HG03432 (cell line): Measurements from ENCODE around the gene DEK.
"Not testable (repeated sequence)": the region's sequence is repeated elsewhere in the genome, so short reads cannot be mapped to it uniquely, and the experiment has no call there.

Experiments used
- ATAC-seq: cut with Tn5 transposase; IDR thresholded peaks from one replicate; pipeline ENCODE4 v1.9.1; 2021; ENCODE audit warnings: mild to moderate bottlenecking, moderate library complexity; ENCODE audit not compliant: unreplicated experiment

The DEK gene

DNA sequence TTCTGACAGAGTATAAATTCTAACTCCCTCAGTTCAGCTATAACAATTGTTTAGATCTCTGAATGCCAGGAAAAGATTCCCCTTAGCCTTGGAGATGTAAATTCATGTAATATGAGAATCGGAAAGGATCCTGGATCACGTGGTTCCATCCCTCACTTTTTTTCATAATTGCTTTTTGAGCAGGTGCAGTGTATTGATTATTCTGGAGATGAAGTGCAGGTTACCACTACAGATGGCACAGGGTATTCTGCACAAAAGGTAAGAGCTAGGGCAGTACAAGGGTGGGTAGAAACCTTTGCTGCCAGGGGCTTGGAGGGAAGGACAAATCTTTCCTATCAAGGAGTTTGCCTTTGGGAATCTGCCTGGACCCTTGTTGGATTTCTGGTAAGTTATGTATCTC is 56.4 kb downstream of the DEK start:
- no peak for ATAC-seq

- no peak for ATAC-seq
Observed at GRCh38 chr6:18207438-18207837, 56.9 kb downstream of the DEK start.

GRCh38 chr6:18206591-18206990 is 57.7 kb downstream of the DEK start:
- no peak for ATAC-seq

DNA sequence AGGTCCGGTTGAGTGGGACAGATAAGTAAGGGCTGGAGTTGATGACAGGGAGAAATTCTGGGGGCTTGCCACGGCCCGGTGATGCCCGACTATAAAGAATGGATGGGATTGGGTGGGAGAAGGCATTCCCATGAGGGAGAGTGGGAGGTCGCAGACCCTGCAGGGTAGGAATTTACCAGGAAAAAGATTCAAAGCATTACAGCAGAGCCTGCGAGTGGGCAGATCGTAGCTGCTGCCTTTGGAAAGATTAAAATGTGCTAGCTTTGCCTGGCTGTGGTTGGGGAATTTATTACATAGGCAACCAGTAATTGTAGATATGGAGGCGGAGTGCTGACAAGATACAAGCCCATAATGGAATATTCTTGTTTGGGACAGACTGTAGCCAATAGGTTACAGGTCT is 59.6 kb downstream of the DEK start:
- ATAC-seq = no peak

GRCh38 chr6:18203786-18204185 is 60.5 kb downstream of the DEK start:
- ATAC-seq = no peak

- no peak for ATAC-seq
Observed at GRCh38 chr6:18192026-18192425, 72.3 kb downstream of the DEK start.

DNA sequence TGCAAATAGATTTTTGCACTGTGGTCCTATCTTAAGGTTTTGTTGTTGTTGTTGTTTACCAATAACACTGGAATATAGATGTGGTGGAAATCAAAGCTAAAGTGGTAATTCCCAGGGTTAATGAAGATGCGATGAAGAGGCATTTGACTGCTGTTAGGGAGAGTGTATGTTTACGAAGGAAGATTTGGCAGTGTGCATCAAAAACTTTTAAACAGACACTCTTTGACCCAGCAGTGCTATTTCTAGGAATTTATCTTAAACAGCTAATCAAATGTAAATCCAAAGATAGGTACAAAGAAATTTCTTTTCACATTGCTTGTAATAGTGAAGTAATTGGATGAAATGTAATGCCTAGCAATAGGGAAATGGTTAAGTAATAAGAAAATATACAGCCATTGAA is 75.1 kb downstream of the DEK start:
- ATAC-seq = no peak

- ATAC-seq = no peak
Observed at GRCh38 chr6:18187701-18188100, 76.6 kb downstream of the DEK start.

DNA sequence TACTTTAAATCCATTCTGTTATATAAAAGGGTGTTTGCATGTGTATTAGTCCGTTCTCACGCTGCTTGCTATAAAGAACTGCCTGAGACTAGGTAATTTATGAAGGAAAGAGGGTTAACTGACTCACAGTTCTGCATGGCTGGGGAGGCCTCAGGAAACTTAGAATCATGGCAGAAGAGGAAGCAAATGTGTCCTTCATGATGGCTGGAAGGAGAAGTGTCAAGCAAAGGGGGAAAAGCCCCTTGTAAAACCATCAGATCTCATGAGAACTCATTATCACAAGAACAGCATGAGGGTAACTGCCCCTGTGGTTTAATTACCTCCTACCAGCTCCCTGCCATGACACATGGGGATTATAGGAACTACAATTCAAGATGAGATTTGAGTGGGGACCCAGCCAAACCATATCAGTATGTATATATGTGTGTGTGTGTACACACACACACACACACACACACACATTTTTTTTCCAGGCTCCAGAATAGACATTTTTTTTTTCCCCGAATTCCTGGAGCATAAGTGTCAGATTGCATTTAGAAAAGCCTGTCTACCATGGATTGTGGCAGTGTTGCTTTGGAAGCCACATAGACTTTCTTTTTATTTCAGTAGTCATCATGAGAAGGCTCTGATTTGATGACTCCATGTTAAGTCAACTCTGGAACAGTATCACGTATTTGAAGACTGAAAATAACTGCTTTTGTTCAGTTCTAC is 77.6 kb downstream of the DEK start:
- no peak for ATAC-seq

DNA sequence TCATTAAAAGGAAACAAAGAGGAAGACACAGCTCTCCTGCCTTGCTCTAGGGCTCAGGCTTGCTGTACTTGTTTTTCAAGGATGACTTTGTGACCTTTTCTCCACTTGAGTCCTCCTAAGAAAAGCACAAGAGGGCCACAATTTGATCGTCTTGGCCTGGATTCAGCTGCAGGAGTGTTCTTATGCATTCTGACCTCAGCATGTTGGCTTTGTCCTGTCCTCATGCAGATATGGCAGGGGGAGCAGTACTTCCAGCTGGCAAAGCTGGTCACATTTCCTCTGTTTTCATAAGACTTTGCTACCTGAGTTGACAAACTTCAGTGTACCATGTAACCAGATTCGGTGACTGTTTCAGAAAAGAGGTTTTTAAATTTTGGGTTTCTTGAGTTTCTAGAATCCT is 78.3 kb downstream of the DEK start:
- no peak for ATAC-seq

- ATAC-seq = no peak
Observed at GRCh38 chr6:18185624-18186023, 78.7 kb downstream of the DEK start.

GRCh38 chr6:18183766-18184165 is 80.6 kb downstream of the DEK start:
- ATAC-seq = no peak

GRCh38 chr6:18182568-18182967 is 81.8 kb downstream of the DEK start:
- no peak for ATAC-seq

DNA sequence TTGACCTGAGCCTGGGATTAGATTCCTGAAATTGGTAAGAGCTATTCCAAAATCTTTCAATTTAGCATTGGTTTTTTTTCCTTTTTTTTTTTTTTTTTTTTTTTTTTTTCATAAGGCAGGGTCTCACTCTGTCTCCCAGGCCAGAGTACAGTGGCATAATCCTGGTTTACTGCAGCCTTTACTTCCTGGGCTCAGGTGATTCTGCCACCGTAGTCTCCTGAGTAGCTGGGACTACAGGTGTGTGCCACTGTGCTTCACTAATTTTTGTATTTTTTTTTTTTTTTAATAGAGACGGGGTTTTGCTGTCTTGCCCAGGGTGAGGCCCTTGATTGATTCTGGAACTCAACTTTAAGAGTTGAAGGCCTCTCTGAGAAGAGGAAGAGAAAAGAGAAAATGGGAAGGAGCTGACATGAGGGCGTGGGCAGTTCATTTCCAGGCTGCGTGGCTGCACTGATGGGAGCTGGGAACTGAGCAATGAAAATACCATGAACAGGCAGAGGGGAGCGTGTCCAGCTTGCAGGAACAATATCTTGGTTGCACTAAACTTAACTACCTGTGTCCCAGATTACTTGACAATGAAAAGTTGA is 84.5 kb downstream of the DEK start:
- no peak for ATAC-seq

- no peak for ATAC-seq
Observed at GRCh38 chr6:18178960-18179615, 85.2 kb downstream of the DEK start.

DNA sequence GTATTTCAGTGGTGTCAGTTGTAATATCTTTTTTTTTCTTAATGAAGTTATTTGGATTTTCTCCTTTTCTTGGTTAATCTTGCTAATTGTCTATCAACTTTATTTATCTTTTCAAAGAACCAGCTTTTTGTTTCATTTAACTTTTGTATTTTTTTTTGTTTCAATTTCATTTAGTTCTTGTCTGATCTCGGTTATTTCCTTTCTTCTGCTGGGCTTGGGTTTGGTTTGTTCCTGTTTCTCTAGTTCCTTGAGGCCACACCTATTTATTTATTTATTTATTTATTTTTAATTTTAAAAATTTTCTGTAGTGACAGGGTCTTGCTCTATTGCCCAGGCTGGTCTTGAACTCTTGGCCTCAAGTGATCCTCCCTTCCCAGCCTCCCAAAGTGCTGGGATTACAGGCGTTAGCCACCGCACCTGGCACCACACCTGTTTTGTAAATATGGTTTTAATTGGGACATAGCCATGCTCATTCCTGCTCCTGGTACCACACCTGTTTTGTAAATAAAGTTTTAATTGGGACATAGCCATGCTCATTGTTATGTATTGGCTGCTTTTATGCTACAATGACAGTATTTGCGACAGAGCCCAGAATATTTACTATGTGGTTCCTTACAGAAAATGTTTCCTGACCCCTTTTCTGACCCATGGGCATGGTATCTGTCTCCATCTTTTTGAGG is 86.9 kb downstream of the DEK start:
- no peak for ATAC-seq

DNA sequence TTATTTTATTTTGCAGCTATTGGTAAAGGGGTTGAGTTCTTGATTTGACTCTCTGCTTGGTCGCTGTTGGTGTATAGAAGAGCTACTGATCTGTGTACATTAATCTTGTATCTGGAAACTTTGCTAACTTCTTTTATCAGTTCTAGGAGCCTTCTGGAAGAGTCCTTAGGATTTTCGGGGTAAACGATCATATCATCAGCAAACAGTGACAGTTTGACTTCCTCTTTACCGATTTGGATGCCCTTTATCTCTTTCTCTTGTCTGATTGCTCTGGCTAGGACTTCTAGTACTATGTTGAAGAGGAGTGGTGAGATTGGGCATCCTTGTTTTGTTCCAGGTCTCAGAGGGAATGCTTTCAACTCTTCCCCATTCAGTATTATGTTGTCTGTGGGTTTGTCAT is 88.1 kb downstream of the DEK start:
- not testable (repeated sequence) for ATAC-seq
